Bronchial epithelial cell (primary cell): Measurements from ENCODE around the gene RAB25. TPM values are rescaled to one million over a fixed set of nuclear protein-coding genes. Genes with fewer than 3 reads are reported as not detected.

Source experiments
- DNase-seq: peaks from one replicate; pipeline ENCODE4 v3.0.0-alpha.2; 2010; ENCODE audit warnings: low read depth
- FAIRE-seq: peaks from 2 replicates; lab custom pipeline; 2011; peaks lifted over from hg19 to GRCh38; lab: Jason Lieb, UNC
- H3K27me3 ChIP-seq: 2 replicates; pipeline ENCODE4 v1.5.1; 2011; ENCODE audit warnings: low read length; ENCODE audit not compliant: control insufficient read depth, insufficient read depth
- H3K36me3 ChIP-seq: 2 replicates; pipeline ENCODE4 v1.5.1; 2011; ENCODE audit warnings: low read length; ENCODE audit not compliant: control insufficient read depth, insufficient read depth
- H3K4me3 ChIP-seq: 2 replicates; pipeline ENCODE4 v1.5.1; 2011; ENCODE audit warnings: mild to moderate bottlenecking, low read depth, low read length, control low read depth
- total RNA-seq: library from RNA; depleted of rRNA; stranded (reverse); fragments of >200 nt; gene quantifications from 2 replicates; pipeline ENCODE4 v1.2.1, GENCODE V29; 2014
- TF ChIP-seq, protein P1 (sequence below): IDR thresholded peaks from 2 replicates; pipeline ENCODE4 v1.5.1; 2011; ENCODE audit warnings: mild to moderate bottlenecking, moderate library complexity, low read length, control low read depth, inconsistent platforms; ENCODE audit not compliant: insufficient read depth, severe bottlenecking

Gene RAB25
- total RNA-seq, 1 donor from 2014 or later, result 30.3 TPM

DNA sequence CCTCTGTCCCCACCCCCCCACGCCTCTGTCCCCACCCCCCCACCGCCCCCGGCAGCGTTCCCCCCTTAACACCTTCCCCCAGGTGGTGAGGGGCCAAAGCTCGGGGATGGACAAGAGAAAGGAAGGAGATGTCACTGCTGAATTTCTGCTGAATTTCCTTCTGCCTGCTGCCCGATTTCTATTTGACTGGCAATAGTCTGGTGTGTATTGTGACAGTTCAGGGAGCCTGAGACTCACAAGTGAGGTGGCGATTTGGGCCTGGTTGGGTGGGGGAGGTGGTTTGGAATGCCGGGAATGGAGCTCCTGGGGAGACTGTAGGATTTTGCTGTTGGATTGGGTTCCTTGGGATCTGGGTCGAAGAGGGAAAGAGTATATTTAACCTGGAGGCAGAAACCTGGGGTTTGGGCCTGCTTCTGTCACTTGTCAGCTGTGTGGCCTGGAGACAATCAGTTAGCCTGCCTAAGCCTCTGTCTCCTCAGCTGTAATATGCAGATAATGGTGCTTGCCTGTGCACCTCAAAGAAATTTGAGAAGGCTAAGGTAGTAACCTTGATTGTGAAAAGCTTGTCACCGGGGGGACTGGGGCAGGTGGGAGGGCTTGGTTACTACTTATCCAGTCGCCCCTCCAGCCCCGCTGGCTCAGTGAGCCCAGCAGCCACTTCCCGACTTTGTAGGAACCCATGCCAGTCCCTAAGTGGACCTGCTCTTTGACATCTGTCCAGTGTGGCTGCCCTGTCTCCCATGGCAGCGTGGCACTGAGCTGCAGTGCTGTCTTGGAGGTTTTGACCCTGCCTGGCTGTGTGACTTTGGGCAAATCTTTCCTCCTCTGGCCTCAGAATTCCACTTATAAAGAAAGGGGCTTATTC lies 45.9 kb downstream of the RAB25 start:
- Histone ChIP-seq H3K27me3 (no peaks in the 10 kb centered on the region), H3K4me3 (no peak overlapping the region), H3K36me3 (no peaks in the 10 kb centered on the region)
- peak; percentile 29 for DNase-seq
- no peak for FAIRE-seq
- TF ChIP-seq, protein P1, sequence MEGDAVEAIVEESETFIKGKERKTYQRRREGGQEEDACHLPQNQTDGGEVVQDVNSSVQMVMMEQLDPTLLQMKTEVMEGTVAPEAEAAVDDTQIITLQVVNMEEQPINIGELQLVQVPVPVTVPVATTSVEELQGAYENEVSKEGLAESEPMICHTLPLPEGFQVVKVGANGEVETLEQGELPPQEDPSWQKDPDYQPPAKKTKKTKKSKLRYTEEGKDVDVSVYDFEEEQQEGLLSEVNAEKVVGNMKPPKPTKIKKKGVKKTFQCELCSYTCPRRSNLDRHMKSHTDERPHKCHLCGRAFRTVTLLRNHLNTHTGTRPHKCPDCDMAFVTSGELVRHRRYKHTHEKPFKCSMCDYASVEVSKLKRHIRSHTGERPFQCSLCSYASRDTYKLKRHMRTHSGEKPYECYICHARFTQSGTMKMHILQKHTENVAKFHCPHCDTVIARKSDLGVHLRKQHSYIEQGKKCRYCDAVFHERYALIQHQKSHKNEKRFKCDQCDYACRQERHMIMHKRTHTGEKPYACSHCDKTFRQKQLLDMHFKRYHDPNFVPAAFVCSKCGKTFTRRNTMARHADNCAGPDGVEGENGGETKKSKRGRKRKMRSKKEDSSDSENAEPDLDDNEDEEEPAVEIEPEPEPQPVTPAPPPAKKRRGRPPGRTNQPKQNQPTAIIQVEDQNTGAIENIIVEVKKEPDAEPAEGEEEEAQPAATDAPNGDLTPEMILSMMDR, result no peak

DNA sequence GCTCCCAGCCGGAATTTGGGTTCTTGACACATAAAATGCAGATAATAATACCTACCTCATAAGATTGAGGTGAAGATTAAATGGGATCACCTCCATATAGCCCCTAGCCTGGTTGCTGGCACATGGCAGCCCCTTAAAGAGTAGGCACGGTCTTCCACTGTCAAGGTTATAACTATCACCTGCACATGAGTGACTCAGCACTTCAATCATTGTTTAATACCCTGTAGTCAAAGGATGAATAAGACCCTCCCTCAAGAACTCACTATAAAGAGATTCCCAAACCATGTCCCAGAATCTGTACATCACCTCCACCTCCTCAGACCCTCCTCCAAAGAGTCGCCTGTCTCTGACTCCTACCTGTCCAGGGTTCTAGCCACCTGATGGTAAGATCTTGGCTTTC lies 47.1 kb downstream of the RAB25 start:
- Histone ChIP-seq H3K36me3 (no peaks in the 10 kb centered on the region), H3K27me3 (no peaks in the 10 kb centered on the region), H3K4me3 (no peak overlapping the region)
- DNase-seq (no peak), FAIRE-seq (no peak)
- TF ChIP-seq, protein P1, result no peak

DNA sequence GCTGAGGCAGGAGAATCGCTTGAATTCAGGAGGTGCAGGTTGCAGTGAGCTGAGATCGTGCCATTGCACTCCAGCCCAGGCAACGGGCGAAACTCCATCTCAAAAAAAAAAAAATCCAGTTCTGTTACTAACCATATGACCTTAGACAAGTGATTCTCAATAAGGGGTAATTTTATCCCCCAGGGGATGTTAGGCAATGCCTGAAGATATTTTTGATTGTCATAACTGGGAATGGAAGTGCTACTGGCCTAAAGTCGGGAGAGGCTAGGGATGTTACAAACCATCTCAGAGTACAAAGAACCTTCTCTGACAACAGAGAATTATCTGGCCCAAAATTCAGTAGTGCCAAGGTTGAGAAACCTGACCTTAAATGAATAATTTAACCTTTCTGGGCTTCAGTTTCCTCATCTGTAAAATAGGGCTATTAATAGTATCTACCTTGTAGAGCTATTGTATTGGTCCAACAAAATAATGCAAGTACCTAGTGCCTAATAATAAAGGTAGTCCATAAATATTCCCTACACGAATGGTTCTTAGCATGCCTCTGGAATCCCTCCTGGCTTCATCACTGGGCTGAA lies 47.8 kb downstream of the RAB25 start:
- FAIRE-seq, result no peak
- Histone ChIP-seq H3K4me3 (no peak overlapping the region), H3K36me3 (no peaks in the 10 kb centered on the region), H3K27me3 (no peaks in the 10 kb centered on the region)
- no peak for DNase-seq
- TF ChIP-seq, protein P1, result no peak

DNA sequence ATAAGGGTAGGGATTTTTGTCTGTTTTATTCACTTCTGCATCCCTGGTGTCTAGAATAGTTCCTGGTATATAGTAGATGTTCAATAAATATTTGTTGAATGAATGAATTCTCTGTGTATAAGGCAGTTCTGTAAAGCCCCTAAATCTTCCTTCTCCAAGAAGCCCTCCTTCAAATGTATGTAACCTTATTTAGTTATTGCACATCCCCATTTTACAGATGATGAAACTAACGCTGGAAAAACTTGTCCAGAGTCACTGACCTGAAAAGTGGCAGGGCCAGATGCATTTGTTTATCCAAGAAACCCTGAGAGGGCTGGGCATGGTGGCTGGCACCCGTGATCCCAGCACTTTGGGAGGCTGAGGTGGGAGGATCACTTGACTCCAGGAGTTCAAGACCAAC lies 49.3 kb downstream of the RAB25 start:
- no peak for FAIRE-seq

DNA sequence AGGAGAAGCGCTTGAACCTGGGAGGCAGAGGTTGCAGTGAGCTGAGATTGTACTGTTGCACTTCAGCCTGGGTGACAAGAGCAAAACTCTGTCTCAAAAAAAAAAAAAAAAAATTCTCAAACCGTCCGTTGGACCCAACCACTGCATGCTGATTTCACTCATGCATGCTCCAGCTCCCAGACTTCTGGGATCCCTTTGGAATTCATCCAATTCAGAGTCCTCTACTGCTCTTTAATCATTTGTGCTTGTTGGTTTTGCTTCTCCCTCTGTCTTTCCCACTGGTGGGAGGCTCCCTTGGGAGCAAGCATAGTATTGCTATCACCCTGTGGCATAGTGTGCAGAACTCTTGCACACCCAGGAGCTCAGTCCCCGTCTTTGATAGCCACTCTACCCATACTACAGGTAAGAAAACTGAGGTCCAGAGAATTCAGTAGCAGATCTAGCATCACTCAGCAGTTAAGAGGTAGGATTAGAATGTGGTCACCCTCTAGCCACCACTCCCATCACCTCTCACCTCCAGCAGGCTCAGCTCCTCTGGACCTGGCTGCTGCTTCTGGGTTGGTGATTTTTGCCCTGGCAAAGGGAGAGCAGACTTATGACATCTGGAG lies 50.5 kb downstream of the RAB25 start:
- FAIRE-seq (no peak), DNase-seq (no peak)
- no peaks in the 10 kb centered on the region for H3K27me3 ChIP-seq
- H3K36me3 ChIP-seq, result no peaks in the 10 kb centered on the region
- TF ChIP-seq, protein P1, result no peak
- no peak overlapping the region for H3K4me3 ChIP-seq

More for the DNA sequence above, 49.3 kb downstream of the RAB25 start:
- Histone ChIP-seq H3K27me3 (no peaks in the 10 kb centered on the region), H3K4me3 (no peak overlapping the region), H3K36me3 (no peaks in the 10 kb centered on the region)
- TF ChIP-seq, protein P1, result no peak
- no peak for DNase-seq
